H9 (cell line): ENCODE data around the gene LRMDA. TPM values are rescaled to one million over a fixed set of nuclear protein-coding genes. Genes with fewer than 3 reads are reported as not detected.

Source experiments
- DNase-seq: peaks from one replicate; pipeline ENCODE4 v3.0.0-alpha.2; 2017
- H2AFZ ChIP-seq: one replicate; pipeline ENCODE4 v1.6.1; 2013; ENCODE audit warnings: mild to moderate bottlenecking, low read length, control low read depth, moderate library complexity
- H2AK5ac ChIP-seq: 2 replicates; pipeline ENCODE4 v1.6.1; 2013; ENCODE audit warnings: low read length, control low read depth, mixed read lengths; ENCODE audit not compliant: insufficient read length
- H2BK120ac ChIP-seq: one replicate; pipeline ENCODE4 v1.6.1; 2013; ENCODE audit warnings: low read depth, mild to moderate bottlenecking, low read length, control low read depth, inconsistent platforms; ENCODE audit not compliant: poor library complexity, severe bottlenecking
- H2BK12ac ChIP-seq: 2 replicates; pipeline ENCODE4 v1.6.1; 2013; ENCODE audit warnings: low read length, control low read depth, mixed read lengths, low read depth; ENCODE audit not compliant: insufficient read length
- H2BK15ac ChIP-seq: 2 replicates; pipeline ENCODE4 v1.6.1; 2013; ENCODE audit warnings: low read depth, low read length, control low read depth
- H2BK20ac ChIP-seq: one replicate; pipeline ENCODE4 v1.6.1; 2013; ENCODE audit warnings: low read depth, mild to moderate bottlenecking, low read length, control low read depth, inconsistent platforms; ENCODE audit not compliant: poor library complexity, severe bottlenecking
- H2BK5ac ChIP-seq: 2 replicates; pipeline ENCODE4 v1.6.1; 2013; ENCODE audit warnings: low read length, control low read depth, mixed read lengths; ENCODE audit not compliant: insufficient read length
- H3K14ac ChIP-seq: 2 replicates; pipeline ENCODE4 v1.6.1; 2013; ENCODE audit warnings: low read length, control low read depth; ENCODE audit not compliant: insufficient read depth
- H3K18ac ChIP-seq: 2 replicates; pipeline ENCODE4 v1.6.1; 2013; ENCODE audit warnings: low read depth, mild to moderate bottlenecking, mixed read lengths, low read length, control low read depth; ENCODE audit not compliant: insufficient read length
- H3K23ac ChIP-seq: 2 replicates; pipeline ENCODE4 v1.6.1; 2013; ENCODE audit warnings: low read length, control low read depth, mixed read lengths, low read depth; ENCODE audit not compliant: insufficient read length
- H3K23me2 ChIP-seq: 2 replicates; pipeline ENCODE4 v1.6.1; 2013; ENCODE audit warnings: low read depth, mild to moderate bottlenecking, mixed read lengths, low read length, control low read depth; ENCODE audit not compliant: insufficient read length, poor library complexity, severe bottlenecking
- H3K27ac ChIP-seq: 2 replicates; pipeline ENCODE4 v1.5.1; 2013; ENCODE audit warnings: low read length, control low read depth, mixed read lengths, low read depth; ENCODE audit not compliant: insufficient read length
- H3K27me3 ChIP-seq: 2 replicates; pipeline ENCODE4 v1.6.1; 2013; ENCODE audit warnings: low read length, control low read depth, inconsistent platforms; ENCODE audit not compliant: insufficient read depth
- H3K4ac ChIP-seq: 2 replicates; pipeline ENCODE4 v1.6.1; 2013; ENCODE audit warnings: low read depth, mild to moderate bottlenecking, control low read depth, inconsistent platforms, low read length, moderate library complexity
- H3K4me1 ChIP-seq: 2 replicates; pipeline ENCODE4 v1.6.1; 2013; ENCODE audit warnings: low read length, control low read depth, inconsistent platforms; ENCODE audit not compliant: insufficient read depth
- H3K4me2 ChIP-seq: 2 replicates; pipeline ENCODE4 v1.6.1; 2013; ENCODE audit warnings: low read length, control low read depth, mixed read lengths; ENCODE audit not compliant: insufficient read length, insufficient read depth
- H3K56ac ChIP-seq: 2 replicates; pipeline ENCODE4 v1.6.1; 2013; ENCODE audit warnings: low read depth, mild to moderate bottlenecking, mixed read lengths, low read length, control low read depth; ENCODE audit not compliant: insufficient read length
- H3K79me1 ChIP-seq: 2 replicates; pipeline ENCODE4 v1.6.1; 2013; ENCODE audit warnings: low read depth, mild to moderate bottlenecking, moderate library complexity, low read length, control low read depth, inconsistent platforms; ENCODE audit not compliant: insufficient read depth, poor library complexity, severe bottlenecking
- H3K79me2 ChIP-seq: 2 replicates; pipeline ENCODE4 v1.6.1; 2013; ENCODE audit warnings: low read length, control low read depth, inconsistent platforms; ENCODE audit not compliant: insufficient read depth
- H3K9ac ChIP-seq: 2 replicates; pipeline ENCODE4 v1.6.1; 2013; ENCODE audit warnings: low read length, control low read depth, mixed read lengths; ENCODE audit not compliant: insufficient read length; ENCODE audit errors: extremely low read depth
- H3K9me3 ChIP-seq: one replicate; pipeline ENCODE4 v1.6.1; 2013; ENCODE audit warnings: low read depth, low read length, inconsistent platforms; ENCODE audit not compliant: control insufficient read depth
- H3T11ph ChIP-seq: one replicate; pipeline ENCODE4 v1.6.1; 2013; ENCODE audit warnings: mild to moderate bottlenecking, low read length, control low read depth, inconsistent platforms
- H4K20me1 ChIP-seq: one replicate; pipeline ENCODE4 v1.6.1; 2013; ENCODE audit not compliant: control insufficient read depth, insufficient read length, insufficient read depth
- H4K5ac ChIP-seq: 2 replicates; pipeline ENCODE4 v1.6.1; 2013; ENCODE audit warnings: low read depth, mild to moderate bottlenecking, mixed read lengths, low read length, control low read depth; ENCODE audit not compliant: insufficient read length
- H4K8ac ChIP-seq: replicated peaks from 2 replicates; pipeline ENCODE4 v1.6.1; 2013; ENCODE audit warnings: low read length, control low read depth, mixed read lengths, low read depth; ENCODE audit not compliant: insufficient read length
- H4K91ac ChIP-seq: 2 replicates; pipeline ENCODE4 v1.6.1; 2013; ENCODE audit warnings: low read depth, mild to moderate bottlenecking, moderate library complexity, mixed read lengths, low read length, control low read depth; ENCODE audit not compliant: insufficient read length
- H3K27ac Mint-ChIP-seq, 3 experiments: 2 replicates in 2 of 3; 3 replicates in 1 of 3; pipeline ENCODE4 v1.8.0; 2020 to 2021; ENCODE audit warnings: mixed read lengths in 3 of 3, mild to moderate bottlenecking in 1 of 3, moderate library complexity in 1 of 3
- H3K27me3 Mint-ChIP-seq: 2 replicates; pipeline ENCODE4 v1.8.0; 2021; ENCODE audit warnings: low read depth, mild to moderate bottlenecking, moderate library complexity, mixed read lengths
- H3K36me3 Mint-ChIP-seq, 3 experiments: 2 replicates in 2 of 3; 3 replicates in 1 of 3; pipeline ENCODE4 v1.8.0; 2020 to 2021; ENCODE audit warnings: low read depth in 3 of 3, mixed read lengths in 3 of 3; ENCODE audit not compliant: insufficient read depth in 1 of 3
- H3K4me1 Mint-ChIP-seq, 2 experiments: 2 replicates each; pipeline ENCODE4 v1.8.0; 2020; ENCODE audit warnings: mixed read lengths in 2 of 2
- H3K4me3 Mint-ChIP-seq, 2 experiments: 2 replicates in 1 of 2; 3 replicates in 1 of 2; pipeline ENCODE4 v1.8.0; 2020 to 2021; ENCODE audit warnings: mild to moderate bottlenecking in 2 of 2, mixed read lengths in 2 of 2, moderate library complexity in 1 of 2
- H3K9me3 Mint-ChIP-seq, 2 experiments: 2 replicates in 1 of 2; 3 replicates in 1 of 2; pipeline ENCODE4 v1.8.0; 2020; ENCODE audit warnings: mild to moderate bottlenecking in 2 of 2, mixed read lengths in 2 of 2, moderate library complexity in 1 of 2
- CTCF ChIP-seq: fragments of 200-600 bp; sonication (generic); conservative IDR thresholded peaks from 3 replicates; pipeline ENCODE4 v1.8.0; 2021; ENCODE audit warnings: antibody characterized with exemption, mild to moderate bottlenecking
- WGBS: extraction: QIAGEN DNeasy Blood & Tissue Kit; methylation state at CpG from one replicate; pipeline ENCODE4 v1.1.7; 2013; ENCODE audit warnings: missing lambda C conversion rate, low lambda C conversion rate, mixed read lengths; ENCODE audit not compliant: insufficient read length; ENCODE audit errors: extremely low coverage; 5-methylcytosine and 5-hydroxymethylcytosine counted together
- total RNA-seq: library from RNA; stranded (reverse); gene quantifications from 2 replicates; pipeline ENCODE4 v1.2.1, GENCODE V29; 2021

Gene LRMDA
- total RNA-seq, 1 experiment from 2014 or later = 1.8 TPM

DNA sequence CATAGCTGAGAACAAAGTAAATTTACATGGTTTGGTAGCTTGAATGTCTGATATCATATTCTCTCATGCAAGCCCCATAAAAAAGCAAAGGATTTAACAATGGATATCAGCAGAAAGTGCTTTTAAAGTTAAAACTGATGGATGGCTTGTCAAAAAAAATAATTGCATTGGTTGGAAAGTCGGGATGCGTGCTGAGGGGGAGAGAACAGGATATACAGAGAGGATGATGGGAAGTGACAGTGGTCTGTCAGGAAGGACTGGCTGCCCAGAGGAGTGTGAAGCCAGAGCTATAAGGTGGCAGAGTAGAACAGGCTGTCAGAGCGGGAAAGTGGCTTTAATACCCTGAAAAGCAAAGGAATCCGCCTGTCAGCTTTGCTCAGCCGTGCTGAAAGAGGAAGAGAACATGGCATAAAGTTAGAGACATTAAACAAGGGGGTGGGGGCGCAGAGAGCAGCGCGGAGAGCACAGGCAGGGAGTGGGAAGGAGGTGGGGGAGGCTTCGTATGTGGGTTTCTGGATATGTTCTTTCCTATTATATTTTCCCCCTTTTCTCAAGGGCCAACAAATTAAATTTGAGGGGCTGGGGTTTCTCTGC, 493.0 kb downstream of the LRMDA start:
- Histone ChIP-seq H3K4ac (no peak overlapping the region), H4K8ac (no peak overlapping the region), H2BK20ac (no peak overlapping the region), H2BK5ac (no peak overlapping the region), H4K20me1 (no peaks in the 10 kb centered on the region), H3K79me2 (no peaks in the 10 kb centered on the region), H2AK5ac (no peak overlapping the region), H3K9me3 (no peaks in the 10 kb centered on the region), H3K18ac (no peak overlapping the region), H3K4me1 (no peaks in the 10 kb centered on the region), H3K56ac (no peak overlapping the region), H4K5ac (no peak overlapping the region), H3K27me3 (no peaks in the 10 kb centered on the region), H2BK12ac (no peak overlapping the region), H3K79me1 (no peaks in the 10 kb centered on the region), H3K14ac (no peak overlapping the region), H2BK120ac (no peak overlapping the region), H3T11ph (no peak overlapping the region), H3K4me2 (no peak overlapping the region), H2AFZ (no peak overlapping the region), H3K23ac (no peak overlapping the region), H2BK15ac (no peak overlapping the region), H3K23me2 (no peaks in the 10 kb centered on the region), H3K9ac (no peak overlapping the region), H3K27ac (no peak overlapping the region), H4K91ac (no peak overlapping the region)
- TF ChIP-seq CTCF = no peak
- WGBS = no CpG with 5 or more reads among the region's 9 CpGs
- no peak overlapping the region for H3K4me3 Mint-ChIP-seq
- no peaks in the 10 kb centered on the region for H3K36me3 Mint-ChIP-seq
- no peak overlapping the region for H3K27ac Mint-ChIP-seq
- no peak for DNase-seq
- H3K27me3 Mint-ChIP-seq = peaks cover 1% of the 10 kb centered on the region; the same call in 1 of the 2 replicates
- no peaks in the 10 kb centered on the region for H3K9me3 Mint-ChIP-seq
- peaks cover 5 to 8% of the 10 kb centered on the region in 2 experiments for H3K4me1 Mint-ChIP-seq
